Measurements from ENCODE around the gene ADAP1.

Gene ADAP1

DNA sequence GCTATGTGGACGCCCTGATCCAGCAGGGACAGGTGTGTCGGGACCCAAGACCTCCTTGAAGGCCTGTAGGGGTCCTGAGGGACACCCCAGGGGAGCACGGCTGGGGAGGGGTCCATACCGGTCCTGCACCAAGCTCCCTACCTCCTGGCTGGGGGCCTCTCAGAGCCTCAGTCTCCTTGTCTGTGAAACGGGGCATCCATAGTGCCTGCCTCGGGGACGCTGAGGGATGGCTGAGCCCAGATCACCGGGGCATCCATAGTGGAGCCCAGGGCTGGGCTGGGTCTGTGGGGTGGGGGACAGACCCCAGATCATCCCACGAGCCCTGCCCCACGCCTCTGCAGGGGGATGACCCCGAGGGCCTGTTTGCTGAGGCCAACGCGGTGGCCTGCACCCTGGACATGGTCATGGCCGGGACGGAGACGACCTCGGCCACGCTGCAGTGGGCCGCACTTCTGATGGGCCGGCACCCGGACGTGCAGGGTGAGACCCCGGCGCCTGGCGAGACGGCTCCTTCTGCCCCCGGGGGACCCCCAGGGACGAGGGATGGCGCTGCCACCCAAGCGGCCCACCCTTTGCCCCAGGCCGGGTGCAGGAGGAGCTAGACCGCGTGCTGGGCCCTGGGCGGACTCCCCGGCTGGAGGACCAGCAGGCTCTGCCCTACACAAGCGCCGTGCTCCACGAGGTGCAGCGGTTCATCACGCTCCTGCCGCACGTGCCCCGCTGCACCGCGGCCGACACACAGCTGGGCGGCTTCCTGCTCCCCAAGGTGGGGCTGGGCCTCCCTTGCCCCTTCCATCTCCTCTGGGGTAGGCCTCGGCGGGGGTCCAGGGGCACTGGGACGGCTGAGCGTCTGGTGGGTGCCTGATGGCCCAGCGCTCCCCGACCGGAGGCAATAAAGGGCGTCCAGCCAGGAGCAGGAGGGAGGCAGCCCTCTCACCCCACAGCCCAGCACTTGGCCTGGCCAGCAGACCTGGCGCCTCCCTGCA, 32.6 kb upstream of the ADAP1 start:
- no peak for DNase-seq (ENCODE audit: low spot score)
- in situ Hi-C loops (cut with MboI; ENCODE audit: low sequenced_read_pairs, unreplicated experiment), result no loop called here

DNA sequence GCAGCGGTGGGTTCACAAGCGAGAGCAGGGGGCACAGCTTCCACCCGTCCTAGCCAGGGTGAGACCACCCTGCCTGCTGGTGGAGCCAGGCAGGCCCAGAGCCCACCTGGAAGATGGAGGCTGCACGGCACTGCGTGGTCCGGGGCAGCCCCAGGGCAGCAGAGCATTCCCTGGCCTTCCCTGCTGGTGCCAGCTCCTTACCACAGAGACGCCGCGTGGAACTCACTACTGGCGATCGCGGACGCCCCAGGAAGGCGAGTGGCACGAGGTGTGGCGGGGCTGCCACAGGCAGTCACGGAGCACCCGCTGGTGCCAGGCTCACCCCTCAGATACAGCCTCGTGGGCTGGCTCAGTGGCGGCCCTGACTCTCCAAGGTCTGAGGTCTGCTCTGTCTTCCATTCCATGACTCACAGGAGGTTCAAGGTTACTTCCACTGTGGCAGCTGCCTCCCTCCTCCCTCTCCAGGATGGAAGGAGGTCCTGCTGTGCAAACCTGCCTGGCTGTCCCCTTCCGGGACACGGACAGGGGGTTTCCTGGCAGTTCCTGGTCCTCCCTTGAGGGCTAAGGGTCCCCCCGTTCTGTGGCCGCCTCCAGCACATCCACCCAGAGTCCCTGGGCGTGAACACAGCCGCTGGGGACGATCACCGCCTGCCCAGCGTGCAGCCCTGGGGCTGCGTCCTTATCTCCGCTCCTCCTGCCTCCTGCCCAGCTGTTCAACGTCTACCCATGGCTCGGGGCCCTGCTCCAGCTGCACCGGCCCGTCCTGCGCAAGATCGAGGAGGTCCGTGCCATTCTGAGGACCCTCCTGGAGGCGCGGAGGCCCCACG, 31.6 kb upstream of the ADAP1 start:
- no peak for TF ChIP-seq CTCF (IDR thresholded peaks at IDR 0.05; ENCODE audit: borderline replicate concordance, control extremely low read depth, extremely low read depth, insufficient read depth, missing control alignments)
- in situ Hi-C loops (cut with MboI; ENCODE audit: low sequenced_read_pairs, unreplicated experiment), result no loop called here
- no peak for DNase-seq (ENCODE audit: low spot score)

More for the DNA sequence above, 32.6 kb upstream of the ADAP1 start:
- TF ChIP-seq CTCF (IDR thresholded peaks at IDR 0.05; ENCODE audit: borderline replicate concordance, control extremely low read depth, extremely low read depth, insufficient read depth, missing control alignments), result no peak

GRCh38 chr7:985127-985416, 30.6 kb upstream of the ADAP1 start:
- no peak for DNase-seq (ENCODE audit: low spot score)
- no peak for TF ChIP-seq CTCF (IDR thresholded peaks at IDR 0.05; ENCODE audit: borderline replicate concordance, control extremely low read depth, extremely low read depth, insufficient read depth, missing control alignments)
- in situ Hi-C loops (cut with MboI; ENCODE audit: low sequenced_read_pairs, unreplicated experiment), result no loop called here

DNA sequence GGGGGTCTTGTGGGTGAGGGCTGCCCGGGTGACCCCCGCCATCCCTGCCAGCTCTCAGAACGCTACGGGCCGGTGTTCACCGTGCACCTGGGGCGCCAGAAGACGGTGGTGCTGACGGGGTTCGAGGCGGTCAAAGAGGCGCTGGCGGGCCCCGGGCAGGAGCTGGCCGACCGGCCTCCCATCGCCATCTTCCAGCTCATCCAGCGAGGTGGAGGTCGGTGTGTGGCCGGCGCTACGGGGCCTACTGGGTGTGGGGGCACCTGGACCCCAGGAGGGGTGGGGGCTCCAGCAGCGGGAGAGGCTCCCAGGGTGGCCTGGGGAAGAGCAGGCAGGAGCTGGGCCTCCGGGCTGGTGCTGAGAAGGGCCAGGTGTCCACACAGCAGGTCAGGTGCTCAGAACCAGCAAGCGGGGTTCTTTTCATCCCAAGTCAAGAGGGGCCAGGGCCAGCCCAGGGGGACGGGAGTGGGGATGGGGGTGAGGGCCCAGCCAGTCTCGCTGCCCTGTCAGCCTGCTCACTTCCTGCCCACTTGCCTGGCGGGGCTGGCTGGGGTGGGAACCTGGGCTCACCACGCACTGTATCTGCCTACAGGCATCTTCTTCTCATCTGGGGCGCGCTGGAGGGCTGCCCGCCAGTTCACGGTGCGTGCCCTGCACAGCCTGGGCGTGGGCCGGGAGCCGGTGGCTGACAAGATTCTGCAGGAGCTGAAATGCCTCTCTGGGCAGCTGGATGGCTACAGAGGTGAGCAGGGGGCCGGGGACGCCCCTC, 30.1 kb upstream of the ADAP1 start:
- no peak for TF ChIP-seq CTCF (IDR thresholded peaks at IDR 0.05; ENCODE audit: borderline replicate concordance, control extremely low read depth, extremely low read depth, insufficient read depth, missing control alignments)
- no peak for DNase-seq (ENCODE audit: low spot score)
- in situ Hi-C loops (cut with MboI; ENCODE audit: low sequenced_read_pairs, unreplicated experiment), result no loop called here

- in situ Hi-C loops (cut with MboI; ENCODE audit: low sequenced_read_pairs, unreplicated experiment), result no loop called here
- DNase-seq (ENCODE audit: low spot score), result no peak
- TF ChIP-seq CTCF (IDR thresholded peaks at IDR 0.05; ENCODE audit: borderline replicate concordance, control extremely low read depth, extremely low read depth, insufficient read depth, missing control alignments), result no peak
Observed at GRCh38 chr7:983616-984071, 29.2 kb upstream of the ADAP1 start.

DNA sequence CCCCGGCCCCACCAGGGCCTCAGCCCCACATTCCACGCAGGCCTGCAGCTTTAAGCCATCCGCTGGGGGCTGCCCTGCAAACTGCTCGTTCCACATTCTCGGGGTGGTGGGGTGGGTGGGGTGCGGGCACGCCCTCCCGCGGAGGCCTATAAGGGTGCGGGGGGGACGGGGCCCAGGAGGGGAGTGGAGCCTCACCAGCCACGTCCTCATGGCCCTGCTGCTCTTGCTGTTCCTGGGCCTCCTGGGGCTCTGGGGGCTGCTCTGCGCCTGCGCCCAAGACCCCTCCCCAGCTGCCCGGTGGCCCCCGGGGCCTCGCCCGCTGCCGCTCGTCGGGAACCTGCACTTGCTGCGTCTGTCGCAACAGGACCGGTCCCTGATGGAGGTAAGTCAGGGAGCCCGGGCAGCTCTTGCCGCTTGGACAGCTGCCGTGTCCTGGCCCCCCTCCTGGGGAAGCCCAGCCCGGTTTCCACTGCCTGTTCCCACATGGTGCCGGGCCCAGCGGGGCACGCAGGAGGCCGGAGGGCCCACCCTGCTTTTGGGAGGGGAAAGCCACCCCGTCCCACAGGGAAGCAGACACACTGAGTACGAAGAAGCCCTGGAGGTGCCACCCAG, 28.6 kb upstream of the ADAP1 start, which contains the start of gene CYP2W1:
TSS of gene CYP2W1 (plus strand) at position 178 of the 612 bp plus-strand sequence. CDS start at position 209, 31 bp downstream.
- no peak for TF ChIP-seq CTCF (IDR thresholded peaks at IDR 0.05; ENCODE audit: borderline replicate concordance, control extremely low read depth, extremely low read depth, insufficient read depth, missing control alignments)

More for the DNA sequence above, 28.6 kb upstream of the ADAP1 start, which contains the start of gene CYP2W1:
- in situ Hi-C loops (cut with MboI; ENCODE audit: low sequenced_read_pairs, unreplicated experiment), result no loop called here
- DNase-seq (ENCODE audit: low spot score), result no peak
